ENCODE results near the gene KLHL3. TPM values are rescaled to one million over a fixed set of nuclear protein-coding genes. Genes with fewer than 3 reads are reported as not detected.

The KLHL3 gene
- total RNA-seq, 1 donor from 2014 or later: 8.9 TPM

GRCh38 chr5:137600721-137601360, 135.0 kb downstream of the KLHL3 start:
- Histone ChIP-seq H3K27me3 (ENCODE audit: insufficient read depth, low read length) (peaks cover 36% of the 10 kb centered on the region), H2AFZ (ENCODE audit: low read depth, low read length) (no peak overlapping the region), H3K27ac (ENCODE audit: low read depth, low read length) (no peak overlapping the region), H3K79me2 (ENCODE audit: insufficient read depth, low read length) (no peaks in the 10 kb centered on the region), H3K36me3 (ENCODE audit: insufficient read depth, low read length) (no peaks in the 10 kb centered on the region), H4K20me1 (ENCODE audit: insufficient read depth, low read length) (no peaks in the 10 kb centered on the region), H3K4me3 (ENCODE audit: insufficient read depth, low read depth, low read length) (no peak overlapping the region), H3K4me2 (ENCODE audit: low read length) (no peak overlapping the region), H3K4me1 (ENCODE audit: insufficient read depth, low read length) (no peaks in the 10 kb centered on the region), H3K9me3 (ENCODE audit: insufficient read depth, low read depth, low read length) (no peaks in the 10 kb centered on the region), H3K9ac (ENCODE audit: low read length) (no peak overlapping the region)
- FAIRE-seq: no peak
- DNase-seq (ENCODE audit: low read depth): no peak
- peaks cover 56% of the 10 kb centered on the region for H3K27me3 Mint-ChIP-seq (ENCODE audit: low read depth, unreplicated experiment)
- H3K36me3 Mint-ChIP-seq (ENCODE audit: low read depth, unreplicated experiment): no peaks in the 10 kb centered on the region
- peak overlapping the region; percentile 5 for H3K27ac Mint-ChIP-seq (ENCODE audit: unreplicated experiment)
- TF ChIP-seq CTCF (IDR thresholded peaks at IDR 0.05; ENCODE audit: insufficient read depth, low read depth, low read length): no peak
- no peak for TF ChIP-seq EZH2 (IDR thresholded peaks at IDR 0.05; ENCODE audit: insufficient read depth, low read length)
- H3K4me1 Mint-ChIP-seq (ENCODE audit: low read depth, unreplicated experiment): no peaks in the 10 kb centered on the region
- H3K9me3 Mint-ChIP-seq (ENCODE audit: unreplicated experiment): peaks cover 3% of the 10 kb centered on the region
- no peak overlapping the region for H3K4me3 Mint-ChIP-seq (ENCODE audit: unreplicated experiment)

GRCh38 chr5:137599457-137599856, 136.4 kb downstream of the KLHL3 start:
- no peak for FAIRE-seq

More at GRCh38 chr5:137599457-137599856, 136.4 kb downstream of the KLHL3 start:
- Histone ChIP-seq H3K4me3 (ENCODE audit: insufficient read depth, low read depth, low read length) (no peak overlapping the region), H3K79me2 (ENCODE audit: insufficient read depth, low read length) (no peaks in the 10 kb centered on the region), H3K27ac (ENCODE audit: low read depth, low read length) (no peak overlapping the region), H3K36me3 (ENCODE audit: insufficient read depth, low read length) (no peaks in the 10 kb centered on the region), H2AFZ (ENCODE audit: low read depth, low read length) (no peak overlapping the region), H3K9me3 (ENCODE audit: insufficient read depth, low read depth, low read length) (no peaks in the 10 kb centered on the region), H3K4me2 (ENCODE audit: low read length) (no peak overlapping the region), H3K27me3 (ENCODE audit: insufficient read depth, low read length) (peaks cover 34% of the 10 kb centered on the region), H3K4me1 (ENCODE audit: insufficient read depth, low read length) (no peaks in the 10 kb centered on the region), H4K20me1 (ENCODE audit: insufficient read depth, low read length) (no peaks in the 10 kb centered on the region), H3K9ac (ENCODE audit: low read length) (no peak overlapping the region)
- Mint-ChIP-seq H3K4me3 (ENCODE audit: unreplicated experiment) (no peak overlapping the region), H3K27me3 (ENCODE audit: low read depth, unreplicated experiment) (peaks cover 58% of the 10 kb centered on the region), H3K27ac (ENCODE audit: unreplicated experiment) (no peak overlapping the region), H3K9me3 (ENCODE audit: unreplicated experiment) (peaks cover 3% of the 10 kb centered on the region), H3K36me3 (ENCODE audit: low read depth, unreplicated experiment) (no peaks in the 10 kb centered on the region), H3K4me1 (ENCODE audit: low read depth, unreplicated experiment) (no peaks in the 10 kb centered on the region)
- DNase-seq (ENCODE audit: low read depth): no peak
- TF ChIP-seq EZH2 (IDR thresholded peaks at IDR 0.05; ENCODE audit: insufficient read depth, low read length) (no peak), CTCF (IDR thresholded peaks at IDR 0.05; ENCODE audit: insufficient read depth, low read depth, low read length) (no peak)

All from astrocyte (in vitro differentiated cells and primary cell).